ENCODE measurements around the gene TRMT1L. TPM values are rescaled to one million over a fixed set of nuclear protein-coding genes. Genes with fewer than 3 reads are reported as not detected.
"Not testable (repeated sequence)": the region's sequence is repeated elsewhere in the genome, so short reads cannot be mapped to it uniquely, and the experiment has no call there.

Gene TRMT1L, protein sequence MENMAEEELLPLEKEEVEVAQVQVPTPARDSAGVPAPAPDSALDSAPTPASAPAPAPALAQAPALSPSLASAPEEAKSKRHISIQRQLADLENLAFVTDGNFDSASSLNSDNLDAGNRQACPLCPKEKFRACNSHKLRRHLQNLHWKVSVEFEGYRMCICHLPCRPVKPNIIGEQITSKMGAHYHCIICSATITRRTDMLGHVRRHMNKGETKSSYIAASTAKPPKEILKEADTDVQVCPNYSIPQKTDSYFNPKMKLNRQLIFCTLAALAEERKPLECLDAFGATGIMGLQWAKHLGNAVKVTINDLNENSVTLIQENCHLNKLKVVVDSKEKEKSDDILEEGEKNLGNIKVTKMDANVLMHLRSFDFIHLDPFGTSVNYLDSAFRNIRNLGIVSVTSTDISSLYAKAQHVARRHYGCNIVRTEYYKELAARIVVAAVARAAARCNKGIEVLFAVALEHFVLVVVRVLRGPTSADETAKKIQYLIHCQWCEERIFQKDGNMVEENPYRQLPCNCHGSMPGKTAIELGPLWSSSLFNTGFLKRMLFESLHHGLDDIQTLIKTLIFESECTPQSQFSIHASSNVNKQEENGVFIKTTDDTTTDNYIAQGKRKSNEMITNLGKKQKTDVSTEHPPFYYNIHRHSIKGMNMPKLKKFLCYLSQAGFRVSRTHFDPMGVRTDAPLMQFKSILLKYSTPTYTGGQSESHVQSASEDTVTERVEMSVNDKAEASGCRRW
- 0.96 TPM for total RNA-seq

DNA sequence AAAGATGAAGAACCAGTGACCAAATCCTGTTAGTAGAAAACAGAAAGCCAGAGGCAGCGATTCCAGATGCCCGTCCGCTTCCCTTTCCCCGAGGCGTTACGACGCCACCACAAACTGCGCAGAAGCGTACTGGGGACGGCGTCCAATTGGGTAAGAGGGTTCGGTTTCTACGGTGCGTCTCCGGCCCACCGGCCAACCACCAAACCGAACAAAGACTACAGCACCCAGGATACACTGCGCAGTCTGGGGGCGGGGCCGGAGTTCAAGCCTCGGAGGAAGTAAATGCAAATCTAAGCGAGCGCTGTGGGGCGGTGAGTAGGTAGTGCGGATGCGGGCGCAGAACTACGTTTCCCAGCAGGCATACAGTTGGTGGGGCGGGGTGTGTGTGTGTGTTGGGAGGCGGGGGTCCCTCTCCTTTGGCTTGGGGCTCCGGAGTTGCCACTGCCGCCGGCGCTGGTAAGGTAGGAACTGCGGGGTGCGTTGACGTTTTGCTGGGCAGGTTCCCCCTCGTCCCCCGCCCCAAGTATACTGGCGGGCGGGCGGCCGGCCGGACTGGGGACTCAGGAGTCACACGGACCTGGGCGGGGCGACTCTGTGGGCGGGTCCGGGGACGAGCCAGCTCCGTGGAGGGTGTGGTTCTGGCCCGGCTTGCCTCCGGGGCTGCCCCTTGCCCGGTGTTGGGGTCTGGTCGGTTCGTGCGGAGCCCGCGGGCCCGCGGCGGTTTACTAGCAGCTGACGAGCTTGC, at the start of gene TRMT1L, which contains the start of gene SWT1:
TRMT1L (minus strand) TSS at position 100 of the 745 bp plus-strand sequence. CDS start 241 bp downstream, outside the sequence.
SWT1 (plus strand) TSS at position 314 of the 745 bp plus-strand sequence. CDS start 3,675 bp downstream, outside the sequence.
- Histone ChIP-seq H3K4me3 (peak within 1 kb of the TSS; percentile 81 to 87), H3K9me3 (no peaks in the 10 kb centered on the region), H3K4me1 (peaks cover 4 to 13% of the 10 kb centered on the region in 2 donors), H3K27ac (peak within 1 kb of the TSS; percentile 94 to 98), H3K36me3 (peaks cover 0 to 2% of the 10 kb centered on the region in 2 donors), H3K27me3 (no peaks in the 10 kb centered on the region)
- TF ChIP-seq, protein P1, sequence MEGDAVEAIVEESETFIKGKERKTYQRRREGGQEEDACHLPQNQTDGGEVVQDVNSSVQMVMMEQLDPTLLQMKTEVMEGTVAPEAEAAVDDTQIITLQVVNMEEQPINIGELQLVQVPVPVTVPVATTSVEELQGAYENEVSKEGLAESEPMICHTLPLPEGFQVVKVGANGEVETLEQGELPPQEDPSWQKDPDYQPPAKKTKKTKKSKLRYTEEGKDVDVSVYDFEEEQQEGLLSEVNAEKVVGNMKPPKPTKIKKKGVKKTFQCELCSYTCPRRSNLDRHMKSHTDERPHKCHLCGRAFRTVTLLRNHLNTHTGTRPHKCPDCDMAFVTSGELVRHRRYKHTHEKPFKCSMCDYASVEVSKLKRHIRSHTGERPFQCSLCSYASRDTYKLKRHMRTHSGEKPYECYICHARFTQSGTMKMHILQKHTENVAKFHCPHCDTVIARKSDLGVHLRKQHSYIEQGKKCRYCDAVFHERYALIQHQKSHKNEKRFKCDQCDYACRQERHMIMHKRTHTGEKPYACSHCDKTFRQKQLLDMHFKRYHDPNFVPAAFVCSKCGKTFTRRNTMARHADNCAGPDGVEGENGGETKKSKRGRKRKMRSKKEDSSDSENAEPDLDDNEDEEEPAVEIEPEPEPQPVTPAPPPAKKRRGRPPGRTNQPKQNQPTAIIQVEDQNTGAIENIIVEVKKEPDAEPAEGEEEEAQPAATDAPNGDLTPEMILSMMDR (IDR thresholded peaks at IDR 0.05) = no peak
- DNase-seq (ENCODE audit: low spot score in 2 of 2) = peak; percentile 99 to 100
- intact Hi-C loops (cut with DNase I) = loop anchor here (1.0 to 10.0 kb wide), 6 partner anchors 112 to 1218 kb away; partner anchors contain the start of genes C1orf21, EDEM3, IVNS1ABP and ODR4

DNA sequence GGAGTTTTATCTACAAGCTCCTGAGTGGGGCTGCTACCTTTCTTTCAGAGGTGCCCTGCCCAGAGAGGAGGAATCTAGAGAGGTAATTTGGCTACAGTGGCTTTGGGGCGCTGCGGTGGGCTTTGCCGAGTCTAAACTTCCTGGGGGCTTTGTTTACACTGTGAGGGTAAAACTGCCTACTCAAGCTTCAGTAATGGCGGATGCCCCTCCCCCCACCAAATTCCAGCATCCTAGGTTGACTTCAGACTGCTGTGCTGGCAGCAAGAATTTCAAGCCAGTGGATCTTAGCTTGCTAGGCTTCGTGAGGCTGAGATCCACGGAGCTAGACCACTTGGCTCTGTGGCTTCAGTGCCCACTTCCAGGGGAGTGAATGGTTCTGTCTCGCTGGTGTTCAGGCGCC, 44.1 kb upstream of the TRMT1L start:
- intact Hi-C loops (cut with DNase I) = no loop called here
- no peak overlapping the region for H3K27ac ChIP-seq
- TF ChIP-seq, protein P1 (IDR thresholded peaks at IDR 0.05) = no peak

DNA sequence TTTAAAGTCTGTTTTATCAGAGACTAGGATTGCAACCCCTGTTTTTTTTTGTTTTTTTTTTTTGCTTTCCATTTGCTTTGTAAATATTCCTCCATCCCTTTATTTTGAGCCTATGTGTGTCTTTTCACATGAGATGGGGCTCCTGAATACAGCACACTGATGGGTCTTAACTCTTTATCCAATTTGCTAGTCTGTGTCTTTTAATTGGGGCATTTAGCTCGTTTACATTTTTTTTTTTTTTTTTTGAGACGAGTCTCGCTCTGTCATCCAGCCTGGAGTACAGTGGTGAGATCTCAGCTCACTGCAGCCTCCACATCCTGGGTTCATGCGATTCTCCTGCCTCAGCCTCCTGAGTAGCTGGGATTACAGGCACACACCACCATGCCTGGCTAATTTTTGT, 42.0 kb upstream of the TRMT1L start:
- DNase-seq (ENCODE audit: low spot score in 2 of 2); H3K27me3 ChIP-seq; intact Hi-C loops (cut with DNase I); H3K4me1 ChIP-seq; H3K4me3 ChIP-seq; H3K27ac ChIP-seq: not testable (repeated sequence)
- Histone ChIP-seq H3K9me3 (peaks cover 0 to 15% of the 10 kb centered on the region in 2 donors), H3K36me3 (peaks cover 0 to 39% of the 10 kb centered on the region in 2 donors)

More for the DNA sequence above, 44.1 kb upstream of the TRMT1L start:
- Histone ChIP-seq H3K36me3 (peaks cover 6 to 31% of the 10 kb centered on the region in 2 donors), H3K4me3 (no peak overlapping the region), H3K9me3 (peaks cover 0 to 15% of the 10 kb centered on the region in 2 donors), H3K4me1 (no peaks in the 10 kb centered on the region), H3K27me3 (no peaks in the 10 kb centered on the region)
- DNase-seq (ENCODE audit: low spot score in 2 of 2) = no peak

DNA sequence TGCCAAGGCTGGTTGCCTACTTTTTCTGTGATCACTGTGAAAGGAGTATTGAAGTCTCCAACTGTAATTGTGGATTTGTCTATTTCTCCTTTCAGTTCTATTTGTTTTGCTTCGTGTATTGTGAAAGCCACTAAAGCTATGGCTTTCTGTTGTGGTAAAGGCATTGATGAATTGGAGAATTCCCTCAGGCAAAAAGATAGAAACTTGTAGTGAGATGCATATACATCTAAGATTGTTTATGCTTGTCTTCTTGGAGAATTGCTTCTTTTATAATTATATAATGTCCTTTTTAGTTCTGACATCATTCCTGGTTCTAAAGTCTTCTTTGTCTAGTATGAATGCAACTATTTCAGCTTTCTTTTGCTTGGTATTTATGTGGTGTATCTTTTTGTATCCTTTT, 37.0 kb upstream of the TRMT1L start:
- DNase-seq (ENCODE audit: low spot score in 2 of 2) = no peak
- intact Hi-C loops (cut with DNase I) = no loop called here
- Histone ChIP-seq H3K36me3 (peaks cover 0 to 39% of the 10 kb centered on the region in 2 donors), H3K27ac (no peak overlapping the region), H3K27me3 (no peaks in the 10 kb centered on the region), H3K4me1 (no peaks in the 10 kb centered on the region), H3K9me3 (peaks cover 0 to 15% of the 10 kb centered on the region in 2 donors), H3K4me3 (no peak overlapping the region)
- TF ChIP-seq, protein P1 (IDR thresholded peaks at IDR 0.05) = no peak

DNA sequence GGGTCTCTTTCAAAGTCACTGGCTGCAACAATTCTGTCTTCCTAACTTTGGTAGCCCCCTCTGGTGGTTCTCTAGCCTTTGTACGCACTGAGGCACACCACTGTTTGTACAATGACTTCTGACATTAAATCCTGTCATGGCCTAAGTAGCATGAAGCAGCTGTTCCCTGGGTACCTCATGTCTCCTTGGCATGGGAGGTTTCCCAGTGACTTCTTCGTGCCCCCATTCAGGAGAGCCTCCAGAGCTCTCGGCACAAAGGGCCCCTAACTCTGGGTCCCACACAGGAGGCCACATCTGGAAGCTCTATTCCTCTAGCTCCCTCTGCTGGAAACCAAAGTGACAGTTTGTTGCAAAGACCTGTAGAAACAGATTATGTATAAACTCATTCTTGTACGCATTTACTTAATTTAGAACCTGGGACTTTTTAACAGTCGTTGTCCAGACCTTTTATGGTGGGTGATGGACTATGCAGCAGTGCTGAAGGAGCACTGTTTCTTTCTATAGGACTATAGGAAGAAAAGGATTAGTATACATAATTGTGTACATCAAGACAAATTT, 13.6 kb upstream of the TRMT1L start:
- no peaks in the 10 kb centered on the region for H3K9me3 ChIP-seq
- no peaks in the 10 kb centered on the region for H3K4me1 ChIP-seq
- TF ChIP-seq, protein P1 (IDR thresholded peaks at IDR 0.05) = peak; percentile 23 to 61 (median 35)
- H3K27me3 ChIP-seq = no peaks in the 10 kb centered on the region
- no peak overlapping the region for H3K4me3 ChIP-seq
- intact Hi-C loops (cut with DNase I) = no loop called here
- DNase-seq (ENCODE audit: low spot score in 2 of 2) = no peak
- peaks cover 20 to 28% of the 10 kb centered on the region in 2 donors for H3K36me3 ChIP-seq
- H3K27ac ChIP-seq = no peak overlapping the region

Data from ascending aorta (tissue), 2 donors.